ENCODE data around the gene ELMO3. TPM values are rescaled to one million over a fixed set of nuclear protein-coding genes. Genes with fewer than 3 reads are reported as not detected.

Gene ELMO3
- total and polyA plus RNA-seq, 2 of the 4 experiments (the other 2 are of a cell fraction): 0.36 to 1.6 TPM

GRCh38 chr16:67193536-67193935 is 5.4 kb upstream of the ELMO3 start:
- TF ChIP-seq MAFK (IDR thresholded peaks at IDR 0.05; ENCODE audit: low read depth, low read length) (no peak), SMC3 (IDR thresholded peaks at IDR 0.05; ENCODE audit: low read depth, low read length) (no peak), FOS (IDR thresholded peaks at IDR 0.05; ENCODE audit: low read depth, low read length) (no peak), POLR2A (IDR thresholded peaks at IDR 0.05; ENCODE audit: low read depth, low read length) (no peak), NFE2L2 (IDR thresholded peaks at IDR 0.05; ENCODE audit: low read depth, low read length) (no peak), RAD21 (IDR thresholded peaks at IDR 0.05; ENCODE audit: low read length) (no peak), MXI1 (IDR thresholded peaks at IDR 0.05; ENCODE audit: borderline replicate concordance, low read depth, low read length) (no peak), MAZ (IDR thresholded peaks at IDR 0.05; ENCODE audit: borderline replicate concordance, low read depth, low read length) (no peak), RFX5 (IDR thresholded peaks at IDR 0.05; ENCODE audit: low read depth, low read length) (no peak), CHD1 (IDR thresholded peaks at IDR 0.05; ENCODE audit: low read depth, low read length) (no peak), RCOR1 (IDR thresholded peaks at IDR 0.05; ENCODE audit: insufficient replicate concordance, low read length) (no peak), CTCF (conservative IDR thresholded peaks at IDR 0.05; ENCODE audit: low read depth, low read length) (no peak), USF2 (IDR thresholded peaks at IDR 0.05; ENCODE audit: low read depth, low read length) (no peak), BHLHE40 (IDR thresholded peaks at IDR 0.05; ENCODE audit: low read depth, low read length) (no peak), CEBPB (IDR thresholded peaks at IDR 0.05; ENCODE audit: low read depth, low read length) (no peak), ELK1 (IDR thresholded peaks at IDR 0.05; ENCODE audit: borderline replicate concordance, low read depth, low read length) (no peak)
- H2BK20ac ChIP-seq (ENCODE audit: low read depth, low read length): no peak overlapping the region
- peak overlapping the region; percentile 98; the same call in 1 of the 2 replicates for H3K9ac ChIP-seq (ENCODE audit: low read depth, low read length)
- no peak overlapping the region for H4K91ac ChIP-seq (ENCODE audit: insufficient read depth, low read depth, low read length)
- no peak overlapping the region for H3K27ac ChIP-seq (ENCODE audit: insufficient read depth, low read length)
- peak overlapping the region; percentile 24 for H3K23ac ChIP-seq (ENCODE audit: low read depth, low read length)
- DNase-seq (no peak), ATAC-seq (ENCODE audit: low read depth) (no peak)
- H3K79me1 ChIP-seq (ENCODE audit: low read depth in 1 of 2, low read length in 2 of 2): peaks cover 25 to 54% of the 10 kb centered on the region in 2 experiments
- H2BK15ac ChIP-seq (ENCODE audit: low read depth, low read length): no peak overlapping the region
- no peak overlapping the region for H4K8ac ChIP-seq (ENCODE audit: low read depth in 2 of 2, low read length in 2 of 2)
- H4K20me1 ChIP-seq (ENCODE audit: insufficient read depth, low read length): peaks cover 34% of the 10 kb centered on the region
- H4K5ac ChIP-seq (ENCODE audit: low read depth, low read length): no peak overlapping the region
- in situ Hi-C loops (cut with MboI; ENCODE audit: low sequenced_read_pairs): no loop called here
- H3K27me3 ChIP-seq (ENCODE audit: control insufficient read depth, insufficient read depth, low read length): no peaks in the 10 kb centered on the region
- H2BK5ac ChIP-seq (ENCODE audit: low read depth, low read length, poor library complexity, severe bottlenecking): no peak overlapping the region
- H3K4me3 ChIP-seq (ENCODE audit: insufficient read depth, low read depth, low read length): no peak overlapping the region
- CTCF ChIA-PET: no interaction called here
- H3K9me3 ChIP-seq (ENCODE audit: control insufficient read depth, insufficient read depth, low read length): no peaks in the 10 kb centered on the region
- no peak overlapping the region for H3K56ac ChIP-seq (ENCODE audit: extremely low read depth, insufficient read depth, low read length)
- BruUV-seq (replicated peaks): no TSS peak
- no peak overlapping the region for H2AK5ac ChIP-seq (ENCODE audit: low read depth, low read length)
- H2AK9ac ChIP-seq (replicated peaks; ENCODE audit: low read depth, low read length, poor library complexity): no peak overlapping the region
- no peak overlapping the region for H2AFZ ChIP-seq (replicated peaks; ENCODE audit: low read length, poor library complexity)
- intact Hi-C loops (cut with micrococcal nuclease): no loop called here
- no peak overlapping the region for H2BK120ac ChIP-seq (ENCODE audit: low read depth, low read length)
- H3K18ac ChIP-seq (ENCODE audit: low read depth, low read length): no peak overlapping the region
- peaks cover 15% of the 10 kb centered on the region for H3K4me1 ChIP-seq (ENCODE audit: control insufficient read depth, insufficient read depth, low read length)
- POLR2A ChIA-PET (ENCODE audit: unreplicated experiment): no interaction called here
- peak overlapping the region; percentile 75 for H3K4me2 ChIP-seq (ENCODE audit: low read depth, low read length)
- no peak overlapping the region for H3K14ac ChIP-seq (replicated peaks; ENCODE audit: low read depth, low read length)
- peaks cover 51% of the 10 kb centered on the region for H3K36me3 ChIP-seq (ENCODE audit: control insufficient read depth, insufficient read depth, low read length)
- no peak overlapping the region for H3K4ac ChIP-seq (ENCODE audit: low read depth, low read length)
- dilution Hi-C loops (cut with HindIII; ENCODE audit: low sequenced_read_pairs, unreplicated experiment): no loop called here
- peaks cover 23% of the 10 kb centered on the region for H3K9me1 ChIP-seq (ENCODE audit: insufficient read depth, low read length)

Measured in IMR-90 (cell line).